DOHH2 (cell line): ENCODE measurements around the gene SSTR4.

Source experiments
- EZH2phosphoT487 ChIP-seq: fragments of 200-600 bp; sonication (generic); IDR thresholded peaks from 2 replicates; pipeline ENCODE4 v1.6.1; 2017; ENCODE audit warnings: borderline replicate concordance, mild to moderate bottlenecking, antibody characterized with exemption, low read length, moderate library complexity, mixed read lengths
- TF ChIP-seq, protein P1 (sequence below): fragments of 200-600 bp; sonication (generic); IDR thresholded peaks from one replicate; pipeline ENCODE4 v1.5.1; 2014; ENCODE audit warnings: antibody characterized with exemption, mild to moderate bottlenecking, low read depth, low read length; ENCODE audit not compliant: poor library complexity, severe bottlenecking

DNA sequence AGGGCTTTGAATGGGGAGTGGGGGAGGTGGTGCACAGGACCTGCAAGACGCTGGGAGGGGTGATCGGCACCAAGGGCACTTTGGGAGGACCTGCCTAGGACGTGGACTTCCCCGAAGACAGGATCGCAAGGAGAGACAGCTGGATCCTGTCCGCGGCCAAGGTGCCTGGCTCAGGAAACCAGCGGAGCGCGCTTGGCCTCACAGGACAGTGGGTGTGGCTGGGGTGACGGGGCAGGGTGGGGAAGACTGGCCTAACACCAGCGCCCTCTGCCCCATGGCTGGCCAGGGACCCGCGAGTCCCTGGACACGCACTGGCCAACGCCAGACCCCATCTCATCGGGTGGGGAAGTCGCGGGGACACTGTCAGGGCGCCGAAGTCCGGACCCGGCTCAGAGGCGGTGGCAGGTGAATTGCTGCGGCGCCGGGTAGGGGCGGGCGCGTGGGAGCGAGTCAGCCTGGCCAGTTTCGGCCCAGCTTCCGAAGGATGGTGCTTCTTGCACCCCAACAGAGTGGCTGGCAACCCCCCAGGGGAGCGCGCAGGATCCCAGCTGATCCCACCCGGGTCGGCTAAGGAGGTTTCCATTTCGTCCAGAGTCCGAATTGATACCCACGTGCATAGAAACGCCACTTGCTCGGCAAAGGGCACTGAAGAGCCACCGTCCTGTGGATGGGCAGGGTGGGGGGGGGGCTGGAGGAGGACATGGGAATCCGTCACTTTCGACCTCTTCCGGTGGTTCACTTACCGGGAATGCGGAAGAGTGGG, 15.1 kb downstream of the SSTR4 start:
- TF ChIP-seq, protein P1, sequence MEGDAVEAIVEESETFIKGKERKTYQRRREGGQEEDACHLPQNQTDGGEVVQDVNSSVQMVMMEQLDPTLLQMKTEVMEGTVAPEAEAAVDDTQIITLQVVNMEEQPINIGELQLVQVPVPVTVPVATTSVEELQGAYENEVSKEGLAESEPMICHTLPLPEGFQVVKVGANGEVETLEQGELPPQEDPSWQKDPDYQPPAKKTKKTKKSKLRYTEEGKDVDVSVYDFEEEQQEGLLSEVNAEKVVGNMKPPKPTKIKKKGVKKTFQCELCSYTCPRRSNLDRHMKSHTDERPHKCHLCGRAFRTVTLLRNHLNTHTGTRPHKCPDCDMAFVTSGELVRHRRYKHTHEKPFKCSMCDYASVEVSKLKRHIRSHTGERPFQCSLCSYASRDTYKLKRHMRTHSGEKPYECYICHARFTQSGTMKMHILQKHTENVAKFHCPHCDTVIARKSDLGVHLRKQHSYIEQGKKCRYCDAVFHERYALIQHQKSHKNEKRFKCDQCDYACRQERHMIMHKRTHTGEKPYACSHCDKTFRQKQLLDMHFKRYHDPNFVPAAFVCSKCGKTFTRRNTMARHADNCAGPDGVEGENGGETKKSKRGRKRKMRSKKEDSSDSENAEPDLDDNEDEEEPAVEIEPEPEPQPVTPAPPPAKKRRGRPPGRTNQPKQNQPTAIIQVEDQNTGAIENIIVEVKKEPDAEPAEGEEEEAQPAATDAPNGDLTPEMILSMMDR: no peak
- no peak for TF ChIP-seq EZH2phosphoT487
